Smooth muscle cell of the umbilical artery (primary cell): Measurements from ENCODE around the gene RBP7. TPM values are rescaled to one million over a fixed set of nuclear protein-coding genes. Genes with fewer than 3 reads are reported as not detected.

Source experiments
- total RNA-seq: library from RNA; depleted of rRNA; stranded (reverse); fragments of >200 nt; gene quantifications from 2 replicates; pipeline ENCODE4 v1.2.3, GENCODE V29; 2014

The RBP7 gene
- not detected in 2 replicates for total RNA-seq

GRCh38 chr1:9996624-9997582 lies at the start of gene RBP7:
TSS of gene RBP7 (plus strand) at chr1:9997228. CDS start at chr1:9997259, 31 bp downstream.

GRCh38 chr1:10032590-10033358 lies 35.7 kb downstream of the RBP7 start, which contains the start of gene UBE4B:
TSS of gene UBE4B (plus strand) at chr1:10032958. CDS start at chr1:10033671, 713 bp downstream.

Other genes with a start within 250 kb of the RBP7 start
- gene CLSTN1, start 173.3 kb upstream of the RBP7 start, total RNA-seq = 167 and 210 TPM in 2 replicates
- gene CTNNBIP1, start 87.0 kb upstream of the RBP7 start, total RNA-seq = 22.3 and 33.9 TPM in 2 replicates
- 41.0 and 41.9 TPM in 2 replicates for gene LZIC, start 53.8 kb upstream of the RBP7 start, total RNA-seq
- 17.5 and 21.6 TPM in 2 replicates for gene NMNAT1, start 53.8 kb upstream of the RBP7 start, total RNA-seq
- gene UBE4B, start 35.7 kb downstream of the RBP7 start, total RNA-seq = 28.2 and 46.7 TPM in 2 replicates
- 32.7 and 52.7 TPM in 2 replicates for gene KIF1B, start 213.3 kb downstream of the RBP7 start, total RNA-seq